Activated naive CD4-positive, alpha-beta T cell treated with anti-CD3 and anti-CD28 coated beads for 36 hours (primary cell): ENCODE data around the gene AGPAT2. TPM values are rescaled to one million over a fixed set of nuclear protein-coding genes. Genes with fewer than 3 reads are reported as not detected.

Experiments
- CTCF ChIA-PET: fragments of 350-600 bp; sonication (Branson Sonifier 250); formaldehyde crosslinking; loops from one replicate; lab custom pipeline; 2021; ENCODE audit warnings: antibody characterized with exemption; lab: Charles Lee
- DNase-seq: peaks from one replicate; pipeline ENCODE4 v3.0.0-alpha.2; 2020
- H3K27ac Mint-ChIP-seq: one replicate; pipeline ENCODE4 v1.8.0; 2021; ENCODE audit warnings: mild to moderate bottlenecking, mixed read lengths
- H3K27me3 Mint-ChIP-seq: one replicate; pipeline ENCODE4 v1.8.0; 2021; ENCODE audit warnings: low read depth, mixed read lengths
- H3K36me3 Mint-ChIP-seq: one replicate; pipeline ENCODE4 v1.8.0; 2021; ENCODE audit warnings: low read depth, mixed read lengths
- H3K4me1 Mint-ChIP-seq: one replicate; pipeline ENCODE4 v1.8.0; 2021; ENCODE audit warnings: low read depth, mixed read lengths
- H3K4me3 Mint-ChIP-seq: one replicate; pipeline ENCODE4 v1.8.0; 2021; ENCODE audit warnings: mild to moderate bottlenecking, moderate library complexity, mixed read lengths
- H3K9me3 Mint-ChIP-seq: one replicate; pipeline ENCODE4 v1.8.0; 2021; ENCODE audit warnings: mixed read lengths
- intact Hi-C: fragments of 100-400 bp; cut with micrococcal nuclease; formaldehyde crosslinking; loops from one replicate; pipeline ENCODE4 v1.15.1; 2023
- total RNA-seq, 2 experiments: library from RNA; stranded (reverse); gene quantifications; one replicate each; pipeline ENCODE4 v1.2.3, GENCODE V29; 2021

Gene AGPAT2
- total RNA-seq, 2 experiments from 2014 or later = 8.7 to 9.4 TPM

DNA sequence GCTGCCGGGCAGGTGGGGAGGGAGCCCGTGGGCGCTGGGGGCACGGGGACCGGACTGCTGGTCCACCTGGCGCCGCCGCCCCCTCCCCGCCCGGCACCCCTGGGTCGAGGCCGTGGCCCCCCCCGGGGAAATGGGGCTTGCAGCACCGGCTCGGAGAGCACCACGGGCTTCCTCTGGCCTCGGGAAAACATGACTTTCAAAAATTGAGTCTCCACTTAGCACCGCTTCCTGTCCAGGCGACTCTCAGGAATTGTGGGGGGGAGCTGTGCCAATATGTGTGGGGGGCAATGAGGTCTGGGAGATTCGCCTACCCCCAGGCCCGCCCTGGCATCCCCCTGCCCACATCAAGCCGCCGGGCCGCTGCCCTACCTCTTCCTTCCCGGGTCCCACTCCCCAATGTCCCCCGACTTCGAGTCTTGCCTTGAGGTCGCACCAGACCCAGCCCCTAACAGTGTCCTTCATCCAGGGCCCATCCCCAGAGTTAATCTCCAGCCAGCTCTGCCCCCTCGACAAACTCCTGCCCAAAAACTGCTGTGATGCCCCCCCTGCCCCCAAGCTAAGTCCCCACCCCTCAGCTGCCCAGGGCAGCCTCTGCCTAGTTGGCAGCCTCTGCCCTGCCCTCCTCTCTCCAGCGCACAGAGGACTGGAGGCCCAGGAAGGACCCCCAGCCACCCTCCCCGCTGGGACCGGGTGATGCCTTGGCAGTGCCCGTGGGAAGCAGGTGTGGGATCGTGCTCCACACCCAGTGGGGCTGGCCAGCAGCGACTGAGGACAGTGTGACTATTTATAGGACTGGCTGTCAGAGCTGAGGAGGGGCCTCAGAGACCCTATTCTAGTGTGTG is 20.7 kb downstream of the AGPAT2 start:
- Mint-ChIP-seq H3K27me3 (peaks cover 9% of the 10 kb centered on the region), H3K4me1 (peaks cover 5% of the 10 kb centered on the region), H3K9me3 (no peaks in the 10 kb centered on the region), H3K27ac (no peak overlapping the region), H3K36me3 (no peaks in the 10 kb centered on the region), H3K4me3 (peak overlapping the region; percentile 50)
- intact Hi-C loops = no loop called here
- no peak for DNase-seq
- CTCF ChIA-PET = interaction anchor here (0.7 kb wide), 1 partner anchor 70 kb away, joined by 3 read pairs; no protein-coding TSS in a partner anchor

DNA sequence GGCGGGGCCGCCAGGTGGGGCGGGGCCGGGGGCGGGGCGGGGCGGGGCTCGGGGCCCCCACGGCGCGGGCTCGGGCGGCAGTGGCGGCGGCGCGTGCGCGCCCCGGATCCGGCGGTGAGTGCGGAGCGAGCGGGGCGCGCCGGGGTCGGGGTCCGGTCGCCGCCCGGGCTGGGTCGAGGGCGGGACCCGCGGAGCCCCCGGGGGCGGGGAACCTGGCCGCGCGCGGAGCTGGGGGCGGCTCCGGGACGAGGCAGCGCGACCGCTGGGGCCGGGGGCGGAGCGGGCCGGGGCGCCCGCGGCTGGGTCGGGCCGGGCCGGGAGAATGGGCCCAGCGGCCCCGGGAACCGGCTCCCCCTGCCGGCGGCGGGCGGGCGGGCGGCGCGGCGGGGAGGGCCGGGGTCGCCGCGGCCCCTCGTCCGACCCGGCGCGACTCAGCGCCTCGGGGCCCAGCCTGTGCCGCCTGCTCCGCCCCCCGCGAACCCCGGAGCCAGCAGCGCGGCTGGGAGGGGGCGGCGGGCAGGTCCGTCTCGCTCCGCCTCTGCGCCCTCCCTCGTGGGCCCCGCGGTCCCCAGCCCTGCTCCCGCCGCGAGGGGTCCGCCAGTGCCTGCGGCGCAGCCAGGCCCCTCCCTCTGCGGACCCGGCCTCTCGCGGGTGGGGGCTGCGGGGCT is 21.4 kb downstream of the AGPAT2 start:
- peaks cover 9% of the 10 kb centered on the region for H3K27me3 Mint-ChIP-seq
- no peaks in the 10 kb centered on the region for H3K36me3 Mint-ChIP-seq
- DNase-seq = no peak
- CTCF ChIA-PET = interaction anchor here (1.3 kb wide), 1 partner anchor 42 kb away, joined by 4 read pairs; no protein-coding TSS in a partner anchor
- H3K4me1 Mint-ChIP-seq = peaks cover 5% of the 10 kb centered on the region
- H3K27ac Mint-ChIP-seq = no peak overlapping the region
- no peak overlapping the region for H3K4me3 Mint-ChIP-seq
- intact Hi-C loops = no loop called here
- H3K9me3 Mint-ChIP-seq = no peaks in the 10 kb centered on the region

DNA sequence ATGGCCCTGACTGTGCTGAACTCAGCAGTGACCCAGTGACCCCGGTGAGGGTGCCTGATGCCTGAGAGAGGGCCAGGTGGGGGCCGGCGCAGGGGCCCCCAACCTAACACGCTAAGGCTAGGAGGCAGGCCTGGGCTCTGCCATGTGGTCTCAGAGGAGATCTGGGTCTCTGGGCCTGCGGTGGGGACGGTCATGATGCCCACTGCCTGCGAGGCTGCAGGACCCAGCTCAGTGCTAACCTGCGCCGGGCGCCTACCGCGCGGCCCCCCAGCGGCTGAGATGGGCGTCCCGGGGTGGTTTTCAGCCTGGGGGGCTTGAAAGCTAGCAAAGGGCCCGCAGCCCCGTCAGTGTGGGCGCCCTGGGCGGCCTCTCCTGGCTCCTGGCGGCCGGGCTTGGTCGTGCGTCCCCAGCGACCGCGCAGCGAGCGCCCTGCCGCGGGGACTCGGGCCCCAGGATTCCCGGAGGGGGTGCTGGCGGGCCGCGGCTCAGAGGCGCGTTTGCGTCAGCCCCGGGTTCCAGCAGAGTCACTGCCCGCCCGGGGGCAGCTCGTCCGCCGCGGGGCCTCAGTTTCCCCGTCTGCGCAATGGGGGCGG is 22.1 kb downstream of the AGPAT2 start:
- Mint-ChIP-seq H3K27ac (no peak overlapping the region), H3K9me3 (no peaks in the 10 kb centered on the region), H3K36me3 (no peaks in the 10 kb centered on the region), H3K4me1 (peaks cover 5% of the 10 kb centered on the region), H3K27me3 (peaks cover 9% of the 10 kb centered on the region), H3K4me3 (peak overlapping the region; percentile 66)
- CTCF ChIA-PET = interaction anchor here (1.3 kb wide), 1 partner anchor 43 kb away, joined by 4 read pairs; no protein-coding TSS in a partner anchor
- DNase-seq = no peak
- intact Hi-C loops = no loop called here

DNA sequence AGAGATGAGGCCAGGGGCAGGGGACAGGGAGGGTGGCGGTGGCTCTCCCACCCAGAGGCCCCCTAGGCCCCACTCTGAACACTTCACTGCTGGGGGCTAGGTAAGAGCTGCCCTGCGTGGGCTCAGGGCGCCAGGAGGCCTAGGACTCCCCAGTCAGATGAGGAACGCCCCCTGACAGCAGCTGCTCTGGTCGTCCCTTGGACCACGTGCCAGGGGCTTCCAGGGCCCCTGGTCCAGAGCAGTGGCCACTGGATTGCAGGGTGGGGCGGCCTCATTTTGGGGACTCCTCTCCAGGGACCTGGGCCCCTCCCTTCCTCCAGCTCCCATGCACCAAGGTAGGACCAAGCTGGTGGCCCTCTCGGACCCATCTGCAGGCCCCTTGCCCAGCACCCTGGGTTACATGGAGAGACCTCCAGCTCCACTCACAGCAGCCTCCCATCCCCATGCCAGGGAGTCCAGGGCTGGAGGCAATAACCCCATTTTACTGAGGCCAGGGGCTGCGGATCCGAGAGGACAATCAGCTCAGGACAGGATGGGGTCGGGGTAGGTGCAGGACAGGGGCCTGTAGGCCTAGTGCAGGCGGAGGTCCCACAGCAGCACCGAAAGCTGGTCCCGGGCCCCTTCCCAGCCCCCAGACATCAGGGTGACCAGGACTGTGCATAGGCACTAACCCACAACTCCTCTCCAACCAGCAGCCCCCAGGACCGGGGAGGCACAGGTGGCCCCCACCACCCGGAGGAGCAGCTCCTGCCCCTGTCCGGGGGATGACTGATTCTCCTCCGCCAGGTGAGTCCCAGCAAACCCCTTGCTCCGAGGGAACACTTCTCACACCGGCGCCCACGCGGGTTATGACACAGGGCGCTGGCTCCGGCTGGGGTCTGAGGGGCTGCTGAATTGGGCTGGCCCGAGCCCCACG is 23.0 kb downstream of the AGPAT2 start:
- H3K27me3 Mint-ChIP-seq = peaks cover 13% of the 10 kb centered on the region
- no peak overlapping the region for H3K27ac Mint-ChIP-seq
- H3K9me3 Mint-ChIP-seq = no peaks in the 10 kb centered on the region
- CTCF ChIA-PET = interaction anchor here (0.7 to 1.3 kb wide), 2 partner anchors 38 to 44 kb away, joined by 3 to 4 read pairs; no protein-coding TSS in a partner anchor
- no peak for DNase-seq
- H3K4me3 Mint-ChIP-seq = no peak overlapping the region
- no peaks in the 10 kb centered on the region for H3K36me3 Mint-ChIP-seq
- intact Hi-C loops = no loop called here
- peaks cover 5% of the 10 kb centered on the region for H3K4me1 Mint-ChIP-seq

DNA sequence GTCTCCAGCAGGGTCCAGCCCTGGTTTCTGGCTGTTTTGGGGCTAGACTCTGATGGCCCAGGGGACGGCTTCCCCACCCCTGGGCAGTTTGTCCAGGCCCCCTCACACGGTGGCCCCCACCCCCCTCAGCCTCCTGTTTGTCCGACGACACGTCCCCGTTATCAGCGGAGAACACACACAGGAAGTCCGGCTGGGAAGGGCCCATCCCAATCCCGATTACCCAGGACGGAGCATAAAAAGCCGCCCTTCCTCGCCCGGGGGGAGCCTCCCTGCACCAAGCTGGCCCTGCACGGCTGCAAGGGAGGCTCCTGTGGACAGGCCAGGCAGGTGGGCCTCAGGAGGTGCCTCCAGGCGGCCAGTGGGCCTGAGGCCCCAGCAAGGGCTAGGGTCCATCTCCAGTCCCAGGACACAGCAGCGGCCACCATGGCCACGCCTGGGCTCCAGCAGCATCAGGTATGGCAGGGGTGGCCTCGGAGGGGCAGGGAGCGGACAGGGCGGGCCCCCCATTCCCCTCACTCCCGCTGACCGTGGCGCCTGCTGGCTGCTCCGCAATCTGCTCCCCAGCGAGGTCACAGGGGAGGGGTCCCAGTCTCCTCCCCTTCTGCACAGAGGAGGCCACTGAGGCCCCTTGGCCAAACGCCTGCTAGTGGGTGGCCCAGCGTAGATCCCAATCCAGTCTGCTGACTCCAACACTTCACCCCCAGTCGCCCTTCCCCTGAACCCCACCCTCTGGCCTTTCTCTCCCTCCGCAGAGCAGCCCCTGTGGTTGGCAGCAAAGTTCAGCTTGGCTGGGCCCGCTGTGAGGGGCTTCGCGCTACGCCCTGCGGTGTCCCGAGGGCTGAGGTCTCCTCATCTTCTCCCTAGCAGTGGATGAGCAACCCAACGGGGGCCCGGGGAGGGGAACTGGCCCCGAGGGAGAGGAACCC is 24.3 kb downstream of the AGPAT2 start, which contains the start of gene EGFL7:
EGFL7 (plus strand) TSS at position 261 of the 926 bp plus-strand sequence. CDS start 5,367 bp downstream, outside the sequence.
- Mint-ChIP-seq H3K27me3 (peaks cover 22% of the 10 kb centered on the region), H3K4me1 (peaks cover 10% of the 10 kb centered on the region), H3K36me3 (no peaks in the 10 kb centered on the region), H3K4me3 (no peak within 1 kb of the TSS), H3K9me3 (no peaks in the 10 kb centered on the region), H3K27ac (no peak within 1 kb of the TSS)
- CTCF ChIA-PET = interaction anchor here (0.9 kb wide), 1 partner anchor 9 kb away, joined by 4 read pairs; no protein-coding TSS in a partner anchor
- intact Hi-C loops = no loop called here
- no peak for DNase-seq

GRCh38 chr9:136662326-136662655 is 25.0 kb downstream of the AGPAT2 start:
- CTCF ChIA-PET = interaction anchor here (0.9 kb wide), 1 partner anchor 9 kb away, joined by 4 read pairs; no protein-coding TSS in a partner anchor
- peaks cover 28% of the 10 kb centered on the region for H3K27me3 Mint-ChIP-seq
- no peak for DNase-seq
- no peak overlapping the region for H3K27ac Mint-ChIP-seq
- H3K4me1 Mint-ChIP-seq = peaks cover 13% of the 10 kb centered on the region
- intact Hi-C loops = no loop called here
- no peaks in the 10 kb centered on the region for H3K9me3 Mint-ChIP-seq
- H3K36me3 Mint-ChIP-seq = no peaks in the 10 kb centered on the region
- no peak overlapping the region for H3K4me3 Mint-ChIP-seq

- H3K27me3 Mint-ChIP-seq = peaks cover 33% of the 10 kb centered on the region
- no peak for DNase-seq
- H3K4me3 Mint-ChIP-seq = no peak overlapping the region
- H3K9me3 Mint-ChIP-seq = no peaks in the 10 kb centered on the region
- intact Hi-C loops = no loop called here
- H3K4me1 Mint-ChIP-seq = peaks cover 13% of the 10 kb centered on the region
- H3K36me3 Mint-ChIP-seq = no peaks in the 10 kb centered on the region
- CTCF ChIA-PET = interaction anchor here (0.9 kb wide), 1 partner anchor 10 kb away, joined by 4 read pairs; no protein-coding TSS in a partner anchor
- H3K27ac Mint-ChIP-seq = no peak overlapping the region
Observed at GRCh38 chr9:136661641-136662325, 25.5 kb downstream of the AGPAT2 start.

DNA sequence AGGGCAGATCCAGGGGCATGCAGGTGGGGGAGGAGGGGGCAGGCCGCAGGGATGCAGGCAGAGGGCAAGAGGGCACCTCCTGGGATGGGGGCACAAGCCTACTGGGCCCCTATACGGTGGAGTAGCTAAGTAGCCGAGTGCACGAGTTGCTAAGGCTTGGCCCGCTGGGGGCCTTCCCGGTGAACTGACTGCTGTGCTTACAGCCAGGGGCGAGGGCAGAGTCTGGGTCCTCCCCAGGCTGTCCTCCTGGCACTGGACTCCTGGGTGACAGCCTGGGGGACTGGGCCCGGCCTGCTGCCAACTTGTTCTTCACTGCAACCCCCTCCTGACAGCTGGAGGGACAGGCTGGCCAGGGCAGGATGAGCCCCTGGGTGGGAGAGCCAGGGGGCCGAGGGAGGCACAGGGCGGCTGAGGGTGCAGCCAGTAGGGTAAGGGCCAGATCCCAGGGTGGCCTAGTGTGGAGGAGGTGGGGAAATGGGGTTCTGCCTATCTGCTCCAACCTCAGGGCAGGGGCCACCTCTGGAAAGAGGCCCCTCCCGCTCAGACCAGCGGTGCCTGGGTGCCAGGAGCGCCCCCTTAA is 26.2 kb downstream of the AGPAT2 start:
- H3K27me3 Mint-ChIP-seq = peaks cover 37% of the 10 kb centered on the region
- no peaks in the 10 kb centered on the region for H3K9me3 Mint-ChIP-seq
- CTCF ChIA-PET = no interaction called here
- DNase-seq = no peak
- H3K4me3 Mint-ChIP-seq = no peak overlapping the region
- no peak overlapping the region for H3K27ac Mint-ChIP-seq
- intact Hi-C loops = no loop called here
- peaks cover 16% of the 10 kb centered on the region for H3K4me1 Mint-ChIP-seq
- no peaks in the 10 kb centered on the region for H3K36me3 Mint-ChIP-seq

- DNase-seq = no peak
- CTCF ChIA-PET = interaction anchor here (0.6 kb wide), 1 partner anchor 172 kb away, joined by 3 read pairs; no protein-coding TSS in a partner anchor
- Mint-ChIP-seq H3K9me3 (no peaks in the 10 kb centered on the region), H3K27me3 (peaks cover 43% of the 10 kb centered on the region), H3K4me3 (no peak overlapping the region), H3K27ac (no peak overlapping the region), H3K36me3 (no peaks in the 10 kb centered on the region), H3K4me1 (peaks cover 17% of the 10 kb centered on the region)
- intact Hi-C loops = no loop called here
Observed at GRCh38 chr9:136659861-136660784, 27.1 kb downstream of the AGPAT2 start.
